Subcutaneous abdominal adipose tissue (tissue), 5 donors: ENCODE measurements around the gene PROZ.

Experiments
- H3K27ac ChIP-seq: one replicate; pipeline ENCODE4 v1.7.0; 2013; ENCODE audit warnings: low read depth, mild to moderate bottlenecking, inconsistent platforms, low read length, moderate library complexity
- H3K27me3 ChIP-seq, 5 donors: one replicate each; pipeline ENCODE4 v1.7.0; 2013; ENCODE audit warnings: low read length in 5 of 5, inconsistent platforms in 1 of 5; ENCODE audit not compliant: control insufficient read depth in 5 of 5, insufficient read depth in 4 of 5
- H3K36me3 ChIP-seq, 5 donors: one replicate each; pipeline ENCODE4 v1.7.0; 2013; ENCODE audit warnings: low read length in 5 of 5; ENCODE audit not compliant: control insufficient read depth in 5 of 5, insufficient read depth in 5 of 5
- H3K4me1 ChIP-seq, 5 donors: one replicate each; pipeline ENCODE4 v1.7.0; 2013; ENCODE audit warnings: low read length in 5 of 5, mild to moderate bottlenecking in 3 of 5, moderate library complexity in 1 of 5; ENCODE audit not compliant: control insufficient read depth in 5 of 5, insufficient read depth in 5 of 5
- H3K4me3 ChIP-seq, 5 donors: one replicate each; pipeline ENCODE4 v1.7.0; 2013; ENCODE audit warnings: low read length in 5 of 5, low read depth in 1 of 5
- H3K9ac ChIP-seq, 5 donors: one replicate each; pipeline ENCODE4 v1.7.0; 2013; ENCODE audit warnings: low read length in 5 of 5, mild to moderate bottlenecking in 4 of 5, moderate library complexity in 3 of 5
- H3K9me3 ChIP-seq, 5 donors: one replicate each; pipeline ENCODE4 v1.7.0; 2013; ENCODE audit warnings: low read length in 5 of 5; ENCODE audit not compliant: control insufficient read depth in 5 of 5
- donor health status: healthy.
- donor health status: healthy.
- donor health status: healthy.
- donor health status: healthy.
- donor health status: healthy.

The PROZ gene

DNA sequence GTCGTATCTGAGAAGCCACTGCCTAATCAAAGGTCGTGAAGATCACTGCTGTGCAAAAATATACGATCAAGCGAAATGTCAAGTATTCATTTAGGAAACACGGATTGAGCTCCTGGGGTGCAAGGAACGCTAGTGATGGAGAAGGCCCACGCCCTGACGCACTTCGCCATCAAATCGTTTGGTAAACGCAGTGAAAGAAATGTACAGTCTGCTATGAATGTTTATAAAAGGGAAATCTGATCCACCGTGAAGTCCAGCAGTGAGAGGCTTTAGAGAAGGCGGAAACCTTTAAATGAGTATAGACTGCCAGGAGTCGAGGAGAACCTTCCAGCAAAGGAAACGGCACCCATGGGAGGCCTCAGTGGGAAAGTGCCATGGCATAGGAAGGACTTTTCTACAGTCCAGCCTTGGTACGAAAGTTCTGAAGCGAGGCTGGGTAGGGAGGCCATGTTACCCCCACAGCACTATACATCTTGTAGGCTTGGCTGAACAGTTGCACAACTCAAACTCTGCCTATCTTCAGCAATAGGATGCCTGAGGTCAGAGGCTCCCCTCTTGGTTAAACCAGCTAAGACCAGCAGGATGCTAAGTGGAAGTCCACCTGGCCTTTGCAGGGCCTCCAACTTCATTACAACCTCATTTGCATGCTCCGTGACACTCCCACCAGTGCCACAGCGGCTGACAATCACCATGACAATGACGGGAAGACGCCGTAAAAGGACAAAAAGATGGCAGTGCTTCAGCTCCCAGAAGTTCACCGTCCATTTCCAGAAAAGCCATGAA lies 29.6 kb downstream of the PROZ start:
- Histone ChIP-seq H3K27ac (peak overlapping the region; percentile 39), H3K4me3 (no peak overlapping the region), H3K27me3 (no peaks in the 10 kb centered on the region), H3K36me3 (peaks cover 9 to 66% (median 58%) of the 10 kb centered on the region in 5 donors), H3K4me1 (peaks cover 0 to 6% (median 0%) of the 10 kb centered on the region in 5 donors), H3K9me3 (no peaks in the 10 kb centered on the region), H3K9ac (no peak overlapping the region)

DNA sequence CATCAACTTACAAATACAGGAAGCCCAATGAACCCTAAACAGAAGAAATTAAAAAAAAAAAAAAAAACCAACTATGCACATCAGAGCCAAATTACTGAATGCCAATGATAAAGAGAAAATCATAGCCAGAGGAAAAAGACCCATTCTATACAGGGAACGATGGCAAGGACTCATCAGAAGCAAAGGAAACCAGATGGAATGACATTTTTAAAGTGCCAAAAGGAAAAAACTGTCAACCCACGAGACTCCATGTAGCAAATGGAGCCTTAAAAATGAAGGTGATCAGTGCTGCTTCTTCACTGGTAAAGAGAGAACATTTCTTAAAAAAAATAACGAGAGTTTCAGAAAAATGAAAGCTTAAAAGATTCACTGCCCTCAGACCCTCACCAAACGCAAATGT lies 31.7 kb downstream of the PROZ start:
- no peak overlapping the region for H3K9ac ChIP-seq
- no peak overlapping the region for H3K27ac ChIP-seq
- no peak overlapping the region for H3K4me3 ChIP-seq
- no peaks in the 10 kb centered on the region for H3K27me3 ChIP-seq
- H3K4me1 ChIP-seq: peaks cover 0 to 6% (median 0%) of the 10 kb centered on the region in 5 donors
- peaks cover 3 to 69% (median 60%) of the 10 kb centered on the region in 5 donors for H3K36me3 ChIP-seq
- H3K9me3 ChIP-seq: no peaks in the 10 kb centered on the region

DNA sequence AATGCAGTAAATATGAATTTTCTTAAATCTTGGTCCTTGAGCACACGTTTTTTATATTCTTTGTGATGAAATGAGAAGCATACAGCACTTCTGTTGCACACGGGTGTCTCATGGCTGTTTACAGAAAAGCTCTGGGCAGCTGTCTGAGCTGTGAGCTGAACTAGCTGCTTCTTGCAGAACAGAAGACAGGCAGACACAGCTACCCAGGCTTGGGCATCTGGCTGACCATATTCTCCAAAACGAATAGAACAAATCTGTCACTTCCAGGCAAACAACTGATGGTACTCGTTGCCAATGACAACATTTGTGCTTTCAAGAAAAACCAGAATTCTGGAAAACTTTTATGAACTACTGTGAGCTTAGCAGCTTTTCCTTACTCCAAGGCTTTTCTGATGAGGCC lies 33.8 kb downstream of the PROZ start:
- Histone ChIP-seq H3K9me3 (no peaks in the 10 kb centered on the region), H3K36me3 (peaks cover 16 to 82% (median 70%) of the 10 kb centered on the region in 5 donors), H3K27me3 (no peaks in the 10 kb centered on the region), H3K9ac (no peak overlapping the region), H3K4me3 (no peak overlapping the region), H3K4me1 (peaks cover 0 to under 1% (median 0%) of the 10 kb centered on the region in 5 donors), H3K27ac (no peak overlapping the region)

DNA sequence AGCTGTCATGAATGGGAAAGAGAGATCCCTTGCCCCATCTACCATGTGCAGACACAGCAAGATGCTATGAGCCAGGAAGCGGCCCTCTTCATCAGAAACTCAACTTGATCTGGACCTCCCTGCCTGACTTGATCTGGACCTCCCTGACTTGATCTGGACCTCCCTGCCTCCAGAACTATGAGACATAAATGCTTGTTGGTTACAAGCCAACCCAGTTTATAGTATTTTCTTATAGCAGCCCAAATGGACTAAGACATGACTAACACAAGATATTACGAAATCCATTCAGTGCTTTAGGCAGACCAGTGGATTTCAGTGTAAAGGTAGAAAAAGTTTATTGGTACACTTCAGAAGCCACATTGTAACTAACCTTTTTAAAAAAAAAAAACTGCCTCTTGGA lies 34.5 kb downstream of the PROZ start:
- Histone ChIP-seq H3K9ac (no peak overlapping the region), H3K4me1 (no peaks in the 10 kb centered on the region), H3K27me3 (no peaks in the 10 kb centered on the region), H3K36me3 (peaks cover 17 to 86% (median 76%) of the 10 kb centered on the region in 5 donors), H3K27ac (no peak overlapping the region), H3K9me3 (no peaks in the 10 kb centered on the region), H3K4me3 (no peak overlapping the region)

DNA sequence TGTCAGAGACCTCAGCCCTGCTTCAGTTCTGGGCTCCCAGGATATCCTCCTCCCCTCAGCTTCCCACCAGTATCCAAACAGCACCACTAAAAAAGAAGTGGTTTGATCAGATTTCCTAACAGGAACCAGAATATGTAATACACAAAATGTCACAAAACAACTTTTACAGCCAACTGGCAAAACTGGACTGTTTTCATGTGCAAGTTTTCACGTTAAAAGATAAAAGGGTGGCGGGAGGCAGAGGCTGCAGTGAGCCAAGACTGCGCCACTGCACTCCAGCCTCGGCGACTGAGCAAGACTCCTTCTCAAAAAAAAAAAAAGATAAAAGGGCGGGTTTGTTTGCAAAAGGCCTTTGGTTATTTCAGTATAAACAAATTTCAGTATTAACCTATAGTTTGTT lies 36.9 kb downstream of the PROZ start:
- Histone ChIP-seq H3K9ac (no peak overlapping the region), H3K36me3 (peaks cover 23 to 89% (median 77%) of the 10 kb centered on the region in 5 donors), H3K27ac (no peak overlapping the region), H3K4me3 (no peak overlapping the region), H3K4me1 (no peaks in the 10 kb centered on the region), H3K9me3 (no peaks in the 10 kb centered on the region), H3K27me3 (no peaks in the 10 kb centered on the region)

DNA sequence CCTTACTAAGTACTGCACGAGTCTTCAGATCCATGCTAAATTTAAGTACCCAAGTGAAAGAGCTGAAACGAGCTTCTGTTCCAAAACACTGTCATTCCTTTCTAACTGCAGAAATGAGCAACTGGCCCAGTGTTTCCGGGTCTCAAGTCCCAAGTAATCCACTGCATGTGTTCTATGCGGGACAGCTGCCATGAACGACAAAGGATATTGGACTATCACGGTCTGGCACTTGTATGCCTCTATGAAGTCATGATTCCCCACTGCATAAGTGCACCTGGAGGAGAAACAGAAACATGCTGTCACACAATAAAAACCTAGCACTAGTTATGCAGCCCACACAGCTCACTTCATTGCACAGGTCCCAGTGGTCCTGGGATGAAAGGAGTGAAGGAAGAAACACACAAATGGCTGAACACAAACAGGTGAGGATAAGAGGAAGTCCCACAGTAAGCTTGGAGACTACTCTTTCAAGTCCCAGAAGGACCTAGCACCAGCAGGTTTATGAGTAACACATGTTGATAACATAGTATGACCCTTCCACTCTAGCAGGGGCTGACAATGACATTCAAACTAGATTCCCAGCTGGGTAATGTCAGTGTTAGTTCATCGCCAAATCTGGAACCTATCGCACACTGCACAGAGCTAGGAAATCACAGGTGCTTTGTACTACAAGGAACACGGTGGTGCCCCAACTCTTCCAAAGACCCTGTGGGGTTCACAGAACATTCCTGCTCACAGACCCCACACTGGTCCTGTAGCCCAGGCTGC lies 38.7 kb downstream of the PROZ start:
- H3K36me3 ChIP-seq: peaks cover 23 to 78% (median 67%) of the 10 kb centered on the region in 5 donors
- no peaks in the 10 kb centered on the region for H3K4me1 ChIP-seq
- no peak overlapping the region for H3K27ac ChIP-seq
- H3K4me3 ChIP-seq: no peak overlapping the region
- no peaks in the 10 kb centered on the region for H3K27me3 ChIP-seq
- no peak overlapping the region for H3K9ac ChIP-seq
- no peaks in the 10 kb centered on the region for H3K9me3 ChIP-seq

DNA sequence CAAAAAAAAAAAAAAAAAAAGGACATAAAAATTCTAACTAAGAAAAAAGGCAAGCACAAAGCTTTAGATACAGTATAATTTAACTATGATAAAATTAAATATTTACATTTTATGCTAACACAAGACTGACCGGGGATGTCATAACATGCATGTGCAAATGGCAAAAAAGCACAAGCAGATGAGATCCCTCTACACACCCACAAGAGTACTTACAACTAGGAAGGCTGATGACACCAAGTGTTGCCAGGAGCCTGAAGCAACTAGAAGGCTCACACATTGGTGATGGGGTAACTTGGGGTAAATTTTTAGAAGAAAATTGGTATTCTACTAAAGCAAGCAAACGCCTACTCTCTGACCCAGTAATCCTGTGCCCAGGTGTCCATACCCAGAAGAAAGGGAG lies 43.4 kb downstream of the PROZ start:
- H3K27ac ChIP-seq: no peak overlapping the region
- no peak overlapping the region for H3K4me3 ChIP-seq
- no peaks in the 10 kb centered on the region for H3K9me3 ChIP-seq
- no peaks in the 10 kb centered on the region for H3K27me3 ChIP-seq
- no peak overlapping the region for H3K9ac ChIP-seq
- peaks cover 12 to 43% (median 36%) of the 10 kb centered on the region in 5 donors for H3K36me3 ChIP-seq
- peaks cover 0 to 19% (median 13%) of the 10 kb centered on the region in 5 donors for H3K4me1 ChIP-seq

DNA sequence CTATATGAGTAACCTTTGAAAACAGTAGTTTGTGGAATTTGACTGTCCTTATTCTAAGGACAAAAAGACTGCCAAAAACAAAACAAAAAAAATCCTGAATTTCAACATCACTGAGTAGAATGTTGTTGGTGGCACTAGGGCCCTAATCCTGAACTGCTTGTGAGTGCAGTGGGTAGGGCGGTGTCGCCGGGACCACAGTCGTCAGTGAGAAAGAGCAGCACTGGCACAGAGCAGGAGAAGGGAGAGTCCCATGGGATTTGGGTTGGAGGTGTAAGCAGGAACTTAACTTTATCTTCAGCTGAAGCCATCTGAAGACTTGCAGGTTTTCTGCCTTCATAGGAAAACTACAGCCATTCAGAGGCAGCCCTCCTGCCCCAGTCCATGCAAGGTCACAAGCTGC lies 44.5 kb downstream of the PROZ start:
- Histone ChIP-seq H3K4me1 (peaks cover 3 to 28% (median 21%) of the 10 kb centered on the region in 5 donors), H3K27me3 (no peaks in the 10 kb centered on the region), H3K9ac (peak overlapping the region in 1 of 5 donors; percentile 27), H3K36me3 (peaks cover 10 to 32% (median 25%) of the 10 kb centered on the region in 5 donors), H3K9me3 (no peaks in the 10 kb centered on the region), H3K4me3 (no peak overlapping the region), H3K27ac (no peak overlapping the region)

DNA sequence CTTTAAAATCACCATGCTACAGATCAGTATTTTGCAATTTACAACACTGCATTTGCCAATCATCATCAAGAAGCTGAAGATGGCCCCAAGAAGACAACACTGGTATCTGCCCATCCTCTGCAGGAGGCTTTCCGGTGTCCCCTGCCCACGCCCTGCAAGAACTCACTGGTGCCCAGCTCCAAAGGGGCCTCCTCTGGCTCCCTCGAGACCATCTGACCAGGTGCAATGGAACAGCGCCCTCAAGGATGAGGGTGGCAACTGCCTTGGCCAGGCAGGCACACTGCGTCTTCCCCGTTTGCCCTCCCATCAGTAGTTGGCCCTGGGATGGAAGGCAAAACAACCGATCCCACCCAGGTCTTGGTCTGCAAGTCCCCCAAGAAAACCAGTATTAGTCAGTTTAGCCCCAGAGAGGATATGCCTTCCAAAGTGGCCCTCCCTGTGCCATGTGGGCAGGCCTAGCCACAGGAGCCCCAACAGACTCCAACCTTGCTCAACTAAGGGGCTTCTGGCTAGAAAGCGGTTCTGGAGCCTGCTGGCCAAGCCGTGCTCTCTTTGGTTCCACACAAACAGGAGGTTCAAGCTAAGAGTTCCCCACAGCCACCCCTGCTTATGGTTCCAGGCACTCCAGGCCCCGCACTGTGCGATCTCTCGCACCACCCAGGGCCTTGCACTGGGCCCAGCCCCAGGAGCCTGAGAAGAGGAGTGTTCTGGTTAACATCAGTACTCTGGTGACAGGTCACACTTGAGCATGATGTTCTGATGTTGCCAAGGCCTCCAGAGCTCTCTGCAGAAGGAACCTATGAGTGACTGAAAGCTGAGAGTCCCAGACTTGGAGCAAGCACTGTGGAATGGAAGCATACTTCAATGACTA lies 45.3 kb downstream of the PROZ start:
- H3K4me3 ChIP-seq: no peak overlapping the region
- no peaks in the 10 kb centered on the region for H3K9me3 ChIP-seq
- H3K9ac ChIP-seq: peak overlapping the region in 1 of 5 donors; percentile 27
- peaks cover 3 to 30% (median 24%) of the 10 kb centered on the region in 5 donors for H3K4me1 ChIP-seq
- H3K27ac ChIP-seq: no peak overlapping the region
- peaks cover 6 to 26% (median 20%) of the 10 kb centered on the region in 5 donors for H3K36me3 ChIP-seq
- H3K27me3 ChIP-seq: no peaks in the 10 kb centered on the region
